Ecto neural progenitor cell (in vitro differentiated cells): ENCODE measurements around the gene TNIP1.

ENCODE experiments used
- DNase-seq: peaks from one replicate; pipeline ENCODE4 v3.0.0-alpha.2; 2018; ENCODE audit warnings: low spot score

The TNIP1 gene

GRCh38 chr5:151021746-151022145 lies 59.1 kb downstream of the TNIP1 start:
- no peak for DNase-seq

GRCh38 chr5:151020304-151021110 lies 60.3 kb downstream of the TNIP1 start, which contains the start of gene GPX3:
TSS of gene GPX3 (plus strand) at chr5:151020591. CDS start at chr5:151020655, 64 bp downstream.
- peak; percentile 93 for DNase-seq

- DNase-seq: no peak
Observed at GRCh38 chr5:151019331-151019730, 61.5 kb downstream of the TNIP1 start.

- DNase-seq: no peak
Observed at GRCh38 chr5:151018846-151019245, 62.0 kb downstream of the TNIP1 start.

- no peak for DNase-seq
Observed at GRCh38 chr5:151017897-151018296, 62.9 kb downstream of the TNIP1 start.

GRCh38 chr5:151016700-151017099 lies 64.1 kb downstream of the TNIP1 start:
- no peak for DNase-seq

- DNase-seq: no peak
Observed at GRCh38 chr5:151015974-151016587, 64.8 kb downstream of the TNIP1 start.

GRCh38 chr5:151014680-151015343 lies 66.0 kb downstream of the TNIP1 start:
- DNase-seq: no peak

GRCh38 chr5:151012862-151013261 lies 68.0 kb downstream of the TNIP1 start:
- DNase-seq: no peak

GRCh38 chr5:151008906-151009305 lies 71.9 kb downstream of the TNIP1 start:
- no peak for DNase-seq

- no peak for DNase-seq
Observed at GRCh38 chr5:151008210-151008491, 72.7 kb downstream of the TNIP1 start.

GRCh38 chr5:151007430-151008209 lies 73.2 kb downstream of the TNIP1 start:
- no peak for DNase-seq

- DNase-seq: no peak
Observed at GRCh38 chr5:151006704-151007334, 74.0 kb downstream of the TNIP1 start.

- no peak for DNase-seq
Observed at GRCh38 chr5:151005950-151006576, 74.8 kb downstream of the TNIP1 start.

- no peak for DNase-seq
Observed at GRCh38 chr5:151005187-151005949, 75.5 kb downstream of the TNIP1 start.

- DNase-seq: no peak
Observed at GRCh38 chr5:151004499-151004898, 76.3 kb downstream of the TNIP1 start.

- DNase-seq: no peak
Observed at GRCh38 chr5:151003503-151003860, 77.4 kb downstream of the TNIP1 start.

GRCh38 chr5:151002681-151003502 lies 77.9 kb downstream of the TNIP1 start:
- DNase-seq: peak; percentile 29

GRCh38 chr5:151002250-151002649 lies 78.6 kb downstream of the TNIP1 start:
- peak; percentile 47 for DNase-seq

- DNase-seq: peak; percentile 19
Observed at GRCh38 chr5:151001436-151001835, 79.4 kb downstream of the TNIP1 start.
